HK-2 (cell line): ENCODE results near the gene OVCA2.

Source experiments
- DNase-seq: peaks from one replicate; pipeline ENCODE4 v3.0.0-alpha.2; 2018; ENCODE audit not compliant: unreplicated experiment

Gene OVCA2

DNA sequence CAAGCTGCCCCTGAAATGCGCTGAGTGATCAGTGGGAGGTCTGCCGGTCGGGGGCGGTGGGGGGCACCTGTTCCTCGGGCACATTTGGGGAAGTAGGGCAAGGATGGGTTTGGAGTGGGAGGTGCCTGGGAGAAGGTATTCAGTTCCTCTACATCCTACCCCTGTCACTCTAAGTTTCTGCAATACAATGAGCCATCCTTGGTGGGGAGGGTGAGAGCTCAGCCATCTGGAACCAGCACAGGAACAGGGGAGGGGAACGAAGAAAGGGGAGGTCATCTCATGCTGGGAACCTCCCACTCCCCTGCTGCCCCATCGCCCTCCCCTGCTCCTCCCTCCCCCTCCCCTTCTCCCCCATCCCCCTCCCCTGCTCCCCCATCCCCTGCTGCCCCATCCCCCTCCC is 7.7 kb upstream of the OVCA2 start:
- DNase-seq = peak; percentile 63

DNA sequence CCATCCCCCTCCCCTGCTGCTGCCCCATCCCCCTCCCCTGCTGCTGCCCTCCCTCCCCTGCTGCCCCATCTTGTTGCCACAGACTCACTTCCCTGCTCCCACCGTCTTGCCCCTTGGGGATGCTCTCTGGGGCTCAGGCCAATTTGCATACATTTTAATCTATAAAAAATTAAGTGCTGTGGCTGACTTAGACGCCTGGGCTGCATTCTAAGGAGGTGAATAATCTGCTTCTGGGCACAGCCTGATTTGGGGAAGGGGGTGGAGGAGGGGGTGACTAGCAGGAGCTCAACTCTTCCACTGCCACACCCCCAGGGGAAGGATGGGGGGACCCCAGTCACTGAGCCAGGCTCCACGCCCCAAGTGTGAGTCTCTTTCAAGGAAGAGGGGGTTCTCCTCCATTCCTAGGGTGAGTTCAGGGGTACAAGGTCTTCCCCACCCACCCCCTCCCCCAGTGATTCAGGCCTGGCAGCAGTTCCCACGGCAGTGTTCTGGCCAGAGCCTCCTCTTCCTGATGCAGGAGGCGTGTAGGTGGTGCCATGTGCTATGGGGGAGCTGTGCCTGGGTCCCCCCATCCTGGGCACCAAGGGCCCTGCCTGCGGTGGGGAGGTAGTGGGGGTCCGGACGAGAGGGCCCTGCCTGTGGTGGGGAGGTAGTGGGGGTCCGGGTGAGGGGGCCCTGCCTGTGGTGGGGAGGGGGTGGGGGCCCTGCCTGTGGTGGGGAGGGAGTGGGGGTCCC is 6.8 kb upstream of the OVCA2 start:
- peak; percentile 63 for DNase-seq

DNA sequence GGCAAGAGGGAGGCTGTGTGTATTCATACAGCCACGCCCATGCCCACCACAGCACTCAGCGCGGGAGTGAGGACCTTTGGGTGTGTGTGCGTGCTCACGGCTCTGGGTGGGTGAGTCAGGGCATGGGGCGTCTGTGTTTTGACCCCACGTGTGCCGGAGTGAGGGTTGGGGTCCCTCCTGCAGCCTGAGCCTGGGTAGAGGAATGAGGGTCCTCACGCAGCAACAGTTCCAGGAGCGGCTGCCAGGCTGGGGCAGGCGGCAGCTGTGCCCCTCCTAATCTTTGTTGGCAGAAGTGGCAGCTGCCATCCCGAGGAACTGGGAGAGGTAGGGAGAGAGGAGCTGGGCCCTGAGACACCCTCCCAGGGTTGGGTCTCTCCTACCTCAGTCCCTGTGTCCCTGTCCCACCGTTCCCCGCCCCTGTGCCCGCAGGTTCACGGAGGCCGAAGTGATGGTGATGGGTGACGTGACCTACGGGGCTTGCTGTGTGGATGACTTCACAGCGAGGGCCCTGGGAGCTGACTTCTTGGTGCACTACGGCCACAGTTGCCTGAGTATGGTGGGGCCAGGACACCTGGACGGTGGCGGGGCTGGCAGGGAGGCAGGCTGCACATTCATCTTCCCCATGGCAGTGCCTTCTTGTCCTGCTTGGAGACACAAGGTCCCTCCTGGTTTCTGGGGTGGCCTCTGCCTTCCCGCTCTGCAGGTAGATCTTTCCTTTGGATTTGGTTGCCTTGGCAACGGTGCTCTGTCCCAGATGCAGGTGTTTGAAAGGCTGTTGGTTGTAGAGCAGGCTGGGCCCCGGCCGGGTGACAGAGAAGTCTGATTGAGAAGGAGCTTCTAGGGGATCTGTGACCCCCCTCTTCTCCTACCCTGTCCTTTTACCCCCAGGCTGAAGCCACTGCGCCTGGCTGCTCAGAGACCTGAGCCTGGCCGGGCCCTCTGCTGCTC is 6.0 kb upstream of the OVCA2 start:
- DNase-seq = no peak

DNA sequence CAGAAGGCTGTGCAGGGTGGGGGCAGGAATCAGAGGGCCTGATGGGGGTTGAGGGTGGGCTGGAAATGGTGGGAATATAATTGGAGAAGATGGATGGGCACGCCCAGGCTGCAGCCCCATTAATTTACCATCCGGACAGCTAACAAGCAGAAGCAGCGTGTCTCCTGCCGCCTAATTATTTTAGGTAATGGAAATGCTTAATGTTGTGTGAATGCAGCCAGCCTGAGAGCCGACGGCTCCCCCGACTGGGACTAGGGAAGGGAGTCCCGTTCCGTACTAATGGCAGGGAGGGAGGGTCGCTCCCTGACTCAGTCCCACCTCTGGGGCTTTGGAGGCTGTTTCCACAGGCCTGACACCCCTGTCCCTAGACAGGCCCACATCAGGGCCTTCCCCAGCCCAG is 4.7 kb upstream of the OVCA2 start:
- no peak for DNase-seq

DNA sequence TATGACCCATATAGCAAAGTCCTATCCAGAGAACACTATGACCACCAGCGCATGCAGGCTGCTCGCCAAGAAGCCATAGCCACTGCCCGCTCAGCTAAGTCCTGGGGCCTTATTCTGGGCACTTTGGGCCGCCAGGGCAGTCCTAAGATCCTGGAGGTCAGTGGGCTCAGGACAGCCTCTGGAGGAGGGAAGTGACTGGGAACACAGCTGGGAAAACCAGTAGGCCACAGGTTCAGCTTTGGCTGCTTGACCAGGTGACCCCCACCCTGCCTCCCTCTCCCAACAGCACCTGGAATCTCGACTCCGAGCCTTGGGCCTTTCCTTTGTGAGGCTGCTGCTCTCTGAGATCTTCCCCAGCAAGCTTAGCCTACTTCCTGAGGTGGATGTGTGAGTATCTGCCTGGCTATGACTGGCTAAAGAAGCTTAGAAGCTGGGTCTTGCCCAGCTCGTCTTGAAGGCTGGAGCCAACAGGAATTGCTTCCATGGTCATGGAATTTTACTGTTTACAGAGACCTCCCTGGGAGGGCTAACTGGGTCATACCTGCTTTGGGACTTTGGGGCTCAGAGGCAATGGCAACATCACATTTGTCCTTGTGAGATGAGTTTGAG is 1.5 kb upstream of the OVCA2 start:
- no peak for DNase-seq

DNA sequence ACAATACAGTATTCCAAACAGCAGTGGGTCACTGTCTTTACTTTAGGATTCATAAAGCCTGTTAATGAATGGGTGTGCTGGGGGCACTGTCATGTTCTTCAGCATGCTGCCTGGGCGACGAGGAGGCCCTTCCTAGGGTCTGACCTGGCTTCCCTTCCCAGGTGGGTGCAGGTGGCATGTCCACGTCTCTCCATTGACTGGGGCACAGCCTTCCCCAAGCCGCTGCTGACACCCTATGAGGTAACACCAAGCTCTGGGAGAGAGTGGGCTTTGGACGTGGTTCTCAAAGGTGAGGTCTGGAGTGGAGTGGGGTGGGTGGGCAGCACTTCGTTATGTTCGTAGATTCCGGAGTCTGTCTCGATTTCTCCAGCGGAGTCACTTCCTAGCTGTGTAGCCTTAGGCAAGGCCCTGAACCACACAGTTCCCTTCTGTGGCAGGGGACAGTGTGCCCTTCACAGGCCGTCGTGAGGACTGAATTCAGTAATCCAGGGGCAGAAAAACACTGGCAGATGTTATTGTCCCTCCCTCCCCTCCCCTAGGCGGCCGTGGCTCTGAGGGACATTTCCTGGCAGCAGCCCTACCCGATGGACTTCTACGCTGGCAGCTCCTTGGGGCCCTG is 771 bp upstream of the OVCA2 start:
- DNase-seq = no peak

DNA sequence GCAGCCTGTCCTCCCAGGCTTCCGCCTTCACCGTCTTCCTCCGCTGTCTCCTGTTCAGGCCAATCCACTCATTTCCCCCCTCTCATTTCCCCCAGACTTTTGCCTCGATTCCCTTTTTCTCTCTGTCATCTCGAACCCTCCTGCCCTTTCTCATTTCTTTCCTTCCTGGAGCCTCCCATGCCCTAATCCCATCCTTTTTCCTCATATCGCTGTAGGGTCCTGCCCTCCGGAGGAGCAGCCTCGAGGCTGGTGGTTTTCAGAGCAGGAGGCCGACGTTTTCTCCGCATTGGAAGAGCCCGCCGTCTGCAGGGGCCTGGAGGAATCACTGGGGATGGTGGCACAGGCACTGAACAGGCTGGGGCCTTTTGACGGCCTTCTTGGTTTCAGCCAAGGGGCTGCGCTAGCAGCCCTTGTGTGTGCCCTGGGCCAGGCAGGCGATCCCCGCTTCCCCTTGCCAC is 597 bp downstream of the OVCA2 start:
- DNase-seq = peak; percentile 32

DNA sequence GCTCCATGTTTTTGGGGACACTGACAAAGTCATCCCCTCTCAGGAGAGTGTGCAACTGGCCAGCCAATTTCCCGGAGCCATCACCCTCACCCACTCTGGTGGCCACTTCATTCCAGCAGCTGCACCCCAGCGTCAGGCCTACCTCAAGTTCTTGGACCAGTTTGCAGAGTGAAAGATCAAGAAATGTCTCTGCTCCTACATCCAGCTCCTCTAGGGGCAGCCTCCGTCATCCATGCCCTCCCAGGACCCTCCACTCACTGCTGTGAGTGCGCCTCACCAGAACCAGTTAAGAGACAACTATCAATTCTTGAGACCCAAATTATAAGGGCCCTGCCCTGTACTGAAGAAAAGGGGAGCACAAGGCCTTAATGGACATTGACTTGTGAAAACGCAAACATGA is 1.1 kb downstream of the OVCA2 start:
- DNase-seq = no peak

DNA sequence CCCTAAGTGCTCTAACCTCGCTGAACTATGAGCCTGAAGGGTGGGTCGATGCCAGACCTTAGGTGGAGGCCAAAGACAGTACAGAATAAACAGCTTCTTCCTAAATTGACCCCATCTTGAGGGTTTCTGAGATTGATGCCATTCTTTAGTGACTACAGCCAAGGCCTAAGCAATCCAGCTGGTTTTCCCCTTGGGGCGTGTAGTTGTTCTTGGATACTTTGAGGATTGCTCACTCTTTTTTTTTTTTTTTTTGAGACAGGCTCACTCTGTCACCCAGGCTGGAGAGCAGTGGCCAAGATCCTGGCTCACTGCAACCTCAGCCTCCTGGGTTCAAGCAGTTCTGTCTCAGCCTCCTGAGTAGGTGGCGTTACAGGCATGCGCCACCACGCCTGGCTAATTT is 2.0 kb downstream of the OVCA2 start:
- no peak for DNase-seq

DNA sequence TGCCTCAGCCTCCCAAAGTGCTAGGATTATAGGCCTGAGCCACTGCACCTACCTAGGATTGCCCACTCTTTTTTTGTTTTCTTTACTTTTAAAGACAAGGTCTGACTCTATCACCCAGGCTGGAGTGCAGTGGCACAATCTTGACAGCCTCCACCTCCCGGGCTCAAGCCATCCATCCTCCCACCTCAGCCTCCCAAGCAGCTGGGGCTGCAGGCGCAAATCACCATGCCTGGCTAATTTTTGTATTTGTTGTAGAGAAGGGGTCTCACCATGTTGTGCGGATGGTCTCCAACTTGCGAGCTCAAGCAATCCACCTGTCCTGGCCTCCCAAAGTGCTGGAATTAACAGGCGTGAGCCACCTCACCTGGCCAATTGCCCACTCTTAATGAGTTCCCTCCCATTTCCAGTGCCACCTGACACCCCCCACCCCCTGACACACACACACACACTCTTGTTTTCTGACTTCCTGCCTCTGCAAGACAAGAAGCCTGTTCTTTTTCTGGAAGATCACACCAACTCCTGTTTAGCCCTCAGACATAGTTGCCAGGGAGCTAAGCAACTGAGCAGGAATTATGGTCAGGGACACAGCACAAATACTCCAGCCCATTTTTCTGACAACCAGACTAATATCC is 2.6 kb downstream of the OVCA2 start:
- DNase-seq = no peak

DNA sequence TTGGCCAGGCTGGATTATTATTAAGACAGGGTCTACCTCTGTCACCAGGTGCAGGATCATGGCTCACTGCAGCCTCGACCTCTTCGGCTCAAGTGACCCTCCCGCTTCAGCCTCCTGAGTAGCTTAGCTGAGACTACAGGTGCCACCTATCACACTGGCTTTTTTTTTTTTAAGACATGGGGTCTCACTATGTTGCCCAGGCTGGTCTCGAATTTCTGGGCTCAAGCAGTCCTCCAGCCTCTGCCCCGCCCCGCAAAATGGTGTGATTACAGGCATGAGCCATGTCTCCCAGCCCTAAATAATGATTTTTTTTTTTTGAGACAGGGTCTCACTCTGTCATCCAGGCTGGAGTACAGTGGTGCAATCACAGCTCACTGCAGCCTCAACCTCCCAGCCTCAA is 5.8 kb downstream of the OVCA2 start:
- DNase-seq = no peak

DNA sequence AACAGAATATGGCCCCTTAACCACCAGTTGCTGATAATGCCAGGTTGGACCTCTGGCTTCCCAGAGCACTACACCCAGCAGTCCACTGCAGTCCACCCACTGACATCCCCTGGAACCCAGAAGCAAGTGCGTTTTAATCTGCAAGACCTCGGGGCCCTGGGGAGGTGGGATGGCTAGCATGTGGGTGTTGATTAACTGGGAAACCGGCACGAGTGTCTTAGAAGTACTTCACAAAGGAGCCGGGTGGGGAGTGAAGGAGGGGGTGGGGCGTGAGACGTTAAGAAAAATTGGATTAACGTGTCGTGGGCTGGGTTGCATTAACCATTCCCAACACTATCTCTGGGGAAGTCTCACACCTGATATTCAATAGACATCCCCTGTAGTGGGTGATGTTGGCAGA is 7.0 kb downstream of the OVCA2 start:
- no peak for DNase-seq

DNA sequence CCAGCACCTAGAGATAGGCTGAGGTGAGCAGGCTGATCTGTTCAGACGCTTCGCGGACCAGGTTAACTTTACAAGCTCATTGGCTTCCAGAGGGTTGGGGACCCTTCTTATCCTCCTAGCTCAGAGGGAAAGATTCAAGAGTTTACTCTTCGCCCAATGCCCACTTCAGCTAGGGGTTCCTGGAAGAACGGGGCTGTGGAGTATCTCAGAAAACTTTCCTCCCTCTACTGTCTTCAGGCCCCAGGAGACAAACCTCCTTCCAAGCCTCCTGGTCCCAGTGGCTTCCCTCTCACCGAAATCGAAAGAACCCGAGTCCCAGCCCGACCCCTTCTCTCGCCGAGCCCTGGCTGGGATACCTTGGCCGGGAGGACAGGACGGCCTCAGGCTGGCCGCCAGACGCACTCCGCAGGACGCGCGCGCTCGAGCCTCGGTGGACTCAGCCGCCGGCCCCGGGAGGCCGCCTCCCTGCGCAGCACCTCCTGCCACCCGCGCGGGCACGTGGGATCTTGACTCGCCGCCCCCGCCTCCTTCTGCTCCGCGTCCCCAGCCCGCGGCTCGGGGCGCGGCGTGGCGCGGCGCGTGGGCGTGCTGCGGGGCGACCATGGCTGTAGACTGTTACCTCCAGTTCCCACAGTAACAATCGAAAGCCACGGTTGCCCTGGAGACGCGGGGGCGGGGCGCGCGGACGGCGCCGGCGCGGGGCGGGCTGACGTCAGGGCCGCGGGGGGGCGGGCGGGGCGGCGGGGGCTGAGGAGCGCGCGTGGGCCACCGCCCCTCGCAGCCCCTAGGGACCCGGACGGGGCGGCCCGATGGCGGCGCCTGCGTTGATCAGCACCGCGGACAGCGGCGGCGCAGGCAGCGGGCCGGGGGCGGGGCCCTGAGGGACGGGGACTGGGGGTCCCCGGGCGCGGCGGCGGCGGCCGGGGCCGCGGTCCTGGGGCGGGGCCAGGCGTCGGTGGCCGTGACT is 7.8 kb downstream of the OVCA2 start:
- DNase-seq = peak; percentile 87

DNA sequence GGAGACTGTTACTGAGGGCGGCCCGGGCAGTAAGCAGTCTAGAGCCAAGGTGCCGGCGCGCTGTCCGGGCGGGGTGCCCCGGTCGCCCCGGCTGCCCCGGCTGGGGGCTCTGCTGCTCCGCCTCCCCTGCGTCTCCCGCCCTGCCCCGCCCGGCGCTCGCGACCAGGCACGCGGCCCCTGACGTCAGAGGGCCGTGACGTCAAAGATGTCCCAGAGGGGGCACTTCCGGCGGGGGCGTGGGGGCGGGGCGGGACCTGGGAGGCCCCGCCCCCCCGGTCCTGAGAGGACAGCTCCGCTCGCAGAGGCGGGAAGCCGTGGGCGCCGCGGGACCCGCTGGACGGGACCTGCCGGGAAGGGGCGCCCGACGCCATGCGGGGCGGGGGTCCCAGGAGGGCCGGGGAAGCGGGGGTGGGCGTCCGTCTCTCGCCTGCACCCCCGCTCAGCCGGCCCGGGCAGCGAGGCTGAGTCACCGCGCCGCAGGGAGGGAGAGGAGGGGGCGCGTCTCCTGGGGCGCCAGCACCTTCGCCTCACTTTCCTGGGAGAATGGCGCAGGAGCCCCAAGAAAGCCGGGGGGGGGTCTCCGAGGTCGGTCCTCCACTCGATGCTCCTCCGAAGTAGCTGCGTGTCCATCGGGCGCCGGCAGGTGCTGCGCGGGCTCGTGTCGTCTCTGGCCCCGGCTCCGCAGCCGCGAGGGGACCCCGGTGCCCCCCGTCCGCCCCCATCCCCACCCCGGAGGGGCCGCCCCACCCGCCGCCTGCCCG is 8.7 kb downstream of the OVCA2 start:
- DNase-seq = peak; percentile 77

DNA sequence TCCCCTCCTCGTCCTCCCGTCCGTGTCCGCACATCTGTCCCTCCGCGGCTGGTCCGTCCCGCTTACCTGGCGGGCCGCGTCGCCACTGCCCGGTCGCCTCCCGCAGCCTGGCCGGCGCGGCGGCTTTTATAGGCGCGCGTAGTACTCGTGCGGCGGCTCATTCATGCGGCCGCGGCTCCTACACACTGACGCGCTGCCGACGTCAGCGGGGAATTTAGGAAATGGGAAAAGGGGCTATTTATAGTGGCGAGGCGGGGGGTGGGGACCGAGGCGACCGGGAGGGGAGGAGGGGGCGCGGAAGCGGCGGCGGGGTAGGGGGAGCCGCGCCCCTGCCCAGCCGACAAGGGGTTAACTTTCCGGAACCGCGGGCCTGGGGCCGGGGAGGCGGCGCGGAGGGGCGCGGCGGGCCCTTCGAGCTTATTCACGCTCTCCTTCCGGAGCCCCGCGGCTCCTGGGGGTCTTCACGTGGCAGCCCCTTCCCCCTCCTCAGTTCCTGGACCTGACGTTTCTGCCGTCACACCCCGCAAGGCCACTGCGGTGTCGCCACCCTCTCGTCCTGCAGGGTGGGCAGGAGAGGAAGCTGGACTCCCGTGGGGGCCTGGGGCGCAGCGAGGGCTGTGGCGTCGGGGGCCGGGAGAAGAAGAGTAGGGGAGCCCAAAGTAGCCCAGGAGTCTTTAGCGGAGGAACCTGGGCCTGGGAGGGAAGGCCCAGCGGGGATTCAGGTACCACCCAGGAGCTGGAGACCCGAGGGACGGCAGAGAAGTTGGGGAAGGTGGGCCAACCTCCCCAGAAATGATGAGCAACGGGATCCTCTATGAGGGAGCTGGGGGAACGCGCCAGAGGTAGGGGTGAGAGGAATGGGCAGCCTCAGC is 9.5 kb downstream of the OVCA2 start:
- peak; percentile 34 for DNase-seq

DNA sequence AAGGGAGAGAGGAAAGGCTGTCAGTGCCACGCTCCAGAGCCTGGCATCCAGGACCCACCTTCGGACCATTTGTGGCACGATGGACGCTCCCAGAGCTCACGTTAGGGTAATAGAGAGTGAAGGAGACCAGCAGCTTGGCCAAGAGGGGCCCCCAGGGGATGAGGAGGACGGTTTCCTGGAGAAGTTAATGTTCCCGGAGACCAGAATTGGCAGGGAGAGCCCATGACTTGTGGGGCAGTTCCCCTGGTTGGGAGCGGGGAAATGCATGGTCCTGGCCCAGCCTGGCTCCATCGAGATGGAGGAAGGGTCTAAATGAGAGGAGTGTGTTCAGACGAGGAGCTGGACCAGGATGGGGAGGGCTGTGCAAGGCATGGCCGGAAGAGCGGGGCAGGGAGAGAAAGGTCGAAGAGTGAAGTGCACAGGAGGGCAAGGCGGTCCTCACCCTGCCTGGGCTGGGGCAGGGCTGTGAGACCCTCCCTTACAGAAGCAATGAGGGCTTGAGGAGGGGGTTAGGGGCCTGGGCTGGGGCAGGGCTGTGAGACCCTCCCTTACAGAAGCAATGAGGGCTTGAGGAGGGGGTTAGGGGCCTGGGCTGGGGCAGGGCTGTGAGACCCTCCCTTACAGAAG is 10.2 kb downstream of the OVCA2 start:
- DNase-seq = no peak

DNA sequence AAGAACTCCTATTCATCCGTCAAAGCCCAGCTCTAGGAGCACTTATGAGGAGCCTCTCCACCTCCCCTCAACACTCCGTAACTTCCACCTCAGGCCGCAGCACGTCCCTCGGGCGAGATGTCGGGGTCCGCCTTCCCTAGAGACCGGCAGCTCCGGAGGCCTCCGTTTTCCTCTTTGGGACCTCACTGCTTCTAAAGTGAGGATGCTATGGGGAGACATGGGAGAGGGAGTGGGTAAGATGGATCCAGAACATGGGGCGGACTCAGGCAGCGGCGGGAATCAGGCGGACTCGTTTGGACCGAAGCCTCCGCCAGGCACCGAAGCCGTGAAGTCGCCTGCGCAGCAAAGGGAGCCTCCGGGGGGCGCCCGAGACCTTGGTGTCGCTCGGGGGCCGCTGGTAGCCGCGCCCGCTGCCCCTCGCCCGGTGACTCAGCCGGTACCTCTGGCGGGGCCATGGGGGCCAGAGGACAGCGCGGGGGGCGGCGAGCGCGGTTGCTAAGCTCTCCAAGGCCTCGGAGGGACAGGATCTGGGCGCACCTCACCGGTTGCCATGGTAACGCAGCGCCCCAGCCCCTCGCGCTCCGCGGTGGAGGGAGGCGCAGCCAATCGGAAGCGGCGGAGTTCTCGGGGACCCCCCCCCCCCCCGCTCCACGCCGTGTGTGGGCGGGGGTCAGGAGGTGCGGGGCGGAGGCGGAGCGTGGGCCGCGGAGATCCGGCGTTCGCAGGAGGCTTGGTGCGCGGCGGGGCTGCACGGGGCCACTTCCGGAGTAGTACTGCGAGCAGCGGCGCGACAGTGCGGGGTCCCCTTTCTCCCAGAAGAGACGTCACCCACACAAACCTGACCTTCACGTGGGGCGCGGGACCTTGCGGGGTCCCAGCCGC is 11.8 kb downstream of the OVCA2 start:
- DNase-seq = peak; percentile 81

DNA sequence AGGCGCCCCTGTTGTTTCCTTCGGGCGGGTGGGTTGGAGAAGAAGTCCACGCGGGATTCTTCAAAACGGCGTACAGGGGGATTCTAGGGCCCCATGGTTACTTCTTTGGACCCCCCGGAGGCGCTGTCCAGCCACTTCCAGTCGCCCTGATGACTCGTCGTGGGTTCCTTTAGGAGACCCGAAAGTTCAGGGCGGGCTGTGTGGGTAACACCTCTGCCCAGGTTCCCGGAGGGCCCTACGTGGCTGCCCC is 12.4 kb downstream of the OVCA2 start:
- DNase-seq = no peak
